Breast epithelium (tissue), 3 donors: ENCODE results near the gene OR6S1.

Experiments
- CTCF ChIP-seq, 3 donors: fragments of 450-650 bp; IDR thresholded peaks; one replicate each; pipeline ENCODE4 v1.5.1; 2016 to 2017; ENCODE audit warnings: antibody characterized with exemption in 3 of 3, mild to moderate bottlenecking in 3 of 3, moderate library complexity in 3 of 3
- POLR2A ChIP-seq: fragments of 450-650 bp; IDR thresholded peaks from one replicate; pipeline ENCODE4 v1.6.1; 2016; ENCODE audit warnings: antibody characterized with exemption, mild to moderate bottlenecking, moderate library complexity
- POLR2AphosphoS5 ChIP-seq, 3 donors: sonication (generic); formaldehyde crosslinking; IDR thresholded peaks; one replicate each; pipeline ENCODE4 v1.6.1; 2017; ENCODE audit warnings: antibody characterized with exemption in 3 of 3

- TF ChIP-seq CTCF (IDR thresholded peaks at IDR 0.05) (no peak), POLR2AphosphoS5 (IDR thresholded peaks at IDR 0.05) (no peak), POLR2A (no peak)
These were observed 18.6 kb downstream of the OR6S1 start for GRCh38 chr14:20622816-20623291.
